ENCODE measurements around the gene FAM131C. TPM values are rescaled to one million over a fixed set of nuclear protein-coding genes. Genes with fewer than 3 reads are reported as not detected.

Gene FAM131C
- polyA plus RNA-seq, 1 donor from 2014 or later = 0.97 TPM

- H2AFZ ChIP-seq (ENCODE audit: low read depth, low read length) = no peak overlapping the region
- H3K79me2 ChIP-seq (replicated peaks; ENCODE audit: insufficient read depth, low read length) = no peaks in the 10 kb centered on the region
- no peaks in the 10 kb centered on the region for H4K20me1 ChIP-seq (ENCODE audit: insufficient read depth)
- no peaks in the 10 kb centered on the region for H3K9me3 ChIP-seq (ENCODE audit: low read length)
- no peak overlapping the region for H3K4me2 ChIP-seq (ENCODE audit: low read length)
- H3K9ac ChIP-seq (ENCODE audit: low read length) = no peak overlapping the region
- no peaks in the 10 kb centered on the region for H3K9me2 ChIP-seq (ENCODE audit: insufficient read depth, low read length)
- H3K27ac ChIP-seq (ENCODE audit: low read length) = no peak overlapping the region
- no peaks in the 10 kb centered on the region for H3K27me3 ChIP-seq (ENCODE audit: insufficient read depth, low read depth, low read length)
- no peaks in the 10 kb centered on the region for H3F3A ChIP-seq (ENCODE audit: insufficient read depth, low read length, poor library complexity, severe bottlenecking)
- H3K4me3 ChIP-seq (ENCODE audit: low read length) = no peak overlapping the region
- H3K36me3 ChIP-seq (ENCODE audit: insufficient read depth, low read length) = no peaks in the 10 kb centered on the region
- TF ChIP-seq RAD21 (conservative IDR thresholded peaks at IDR 0.05) (no peak), CTCF (IDR thresholded peaks at IDR 0.05; ENCODE audit: poor library complexity, severe bottlenecking) (no peak), TAF1 (IDR thresholded peaks at IDR 0.05; ENCODE audit: low read depth) (no peak), MXI1 (conservative IDR thresholded peaks at IDR 0.05; ENCODE audit: poor library complexity, severe bottlenecking) (no peak)
These were observed 56.4 kb downstream of the FAM131C start for GRCh38 chr1:16017076-16017460.

GRCh38 chr1:16015960-16016901 lies 57.2 kb downstream of the FAM131C start:
- Histone ChIP-seq H3K9me2 (ENCODE audit: insufficient read depth, low read length) (no peaks in the 10 kb centered on the region), H4K20me1 (ENCODE audit: insufficient read depth) (no peaks in the 10 kb centered on the region), H3K9ac (ENCODE audit: low read length) (no peak overlapping the region), H3F3A (ENCODE audit: insufficient read depth, low read length, poor library complexity, severe bottlenecking) (no peaks in the 10 kb centered on the region), H3K4me2 (ENCODE audit: low read length) (no peak overlapping the region), H3K27me3 (ENCODE audit: insufficient read depth, low read depth, low read length) (no peaks in the 10 kb centered on the region), H3K36me3 (ENCODE audit: insufficient read depth, low read length) (no peaks in the 10 kb centered on the region), H2AFZ (ENCODE audit: low read depth, low read length) (no peak overlapping the region), H3K9me3 (ENCODE audit: low read length) (no peaks in the 10 kb centered on the region), H3K79me2 (replicated peaks; ENCODE audit: insufficient read depth, low read length) (no peaks in the 10 kb centered on the region), H3K27ac (ENCODE audit: low read length) (no peak overlapping the region), H3K4me3 (ENCODE audit: low read length) (no peak overlapping the region)
- TF ChIP-seq REST (IDR thresholded peaks at IDR 0.05; ENCODE audit: borderline replicate concordance) (no peak), CTCF (IDR thresholded peaks at IDR 0.05; ENCODE audit: poor library complexity, severe bottlenecking) (no peak), EP300 (conservative IDR thresholded peaks at IDR 0.05; ENCODE audit: poor library complexity, severe bottlenecking) (no peak), MXI1 (conservative IDR thresholded peaks at IDR 0.05; ENCODE audit: poor library complexity, severe bottlenecking) (no peak), POLR2AphosphoS5 (IDR thresholded peaks at IDR 0.05) (no peak), RAD21 (conservative IDR thresholded peaks at IDR 0.05) (no peak), EZH2 (IDR thresholded peaks at IDR 0.05; ENCODE audit: borderline replicate concordance, insufficient read depth, low read length, poor library complexity, severe bottlenecking) (no peak), TAF1 (IDR thresholded peaks at IDR 0.05; ENCODE audit: low read depth) (no peak), SMC3 (conservative IDR thresholded peaks at IDR 0.05; ENCODE audit: poor library complexity) (no peak)

Data from neural cell (in vitro differentiated cells).